RCC 7860 (cell line): Measurements from ENCODE around the gene PHF21A.

Source experiments
- DNase-seq: peaks from one replicate; pipeline ENCODE4 v3.0.0-alpha.2; 2015; ENCODE audit warnings: low spot score
- FAIRE-seq: peaks from 2 replicates; lab custom pipeline; 2012; peaks lifted over from hg19 to GRCh38; lab: Jason Lieb, UNC

PHF21A gene

DNA sequence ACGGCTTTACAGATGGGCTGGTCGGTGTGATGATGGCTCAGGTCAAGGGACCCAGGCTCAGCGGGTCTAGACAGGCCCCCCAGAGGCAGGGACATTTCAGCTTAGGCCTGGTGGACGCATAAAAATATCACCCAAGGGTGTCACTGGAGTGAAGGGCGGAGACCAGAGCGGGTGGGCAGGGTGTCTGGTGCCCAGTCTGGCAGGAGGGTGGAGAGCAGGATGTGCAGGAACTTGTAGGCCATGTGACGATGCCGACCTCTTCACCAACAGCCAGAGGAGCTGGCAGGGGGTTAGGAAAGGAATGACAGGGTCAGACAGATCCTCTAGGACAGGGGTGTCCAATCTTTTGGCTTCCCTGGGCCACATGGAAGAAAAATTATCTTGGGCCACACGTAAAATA lies 231.3 kb downstream of the PHF21A start:
- DNase-seq (no peak), FAIRE-seq (no peak)

GRCh38 chr11:45889555-45889954 lies 231.7 kb downstream of the PHF21A start:
- DNase-seq = no peak
- no peak for FAIRE-seq

GRCh38 chr11:45887587-45887986 lies 233.7 kb downstream of the PHF21A start:
- FAIRE-seq = no peak
- DNase-seq = no peak

- DNase-seq (no peak), FAIRE-seq (no peak)
Observed at GRCh38 chr11:45886816-45887520, 234.3 kb downstream of the PHF21A start.

GRCh38 chr11:45885921-45886721 lies 235.1 kb downstream of the PHF21A start:
- no peak for FAIRE-seq
- no peak for DNase-seq

DNA sequence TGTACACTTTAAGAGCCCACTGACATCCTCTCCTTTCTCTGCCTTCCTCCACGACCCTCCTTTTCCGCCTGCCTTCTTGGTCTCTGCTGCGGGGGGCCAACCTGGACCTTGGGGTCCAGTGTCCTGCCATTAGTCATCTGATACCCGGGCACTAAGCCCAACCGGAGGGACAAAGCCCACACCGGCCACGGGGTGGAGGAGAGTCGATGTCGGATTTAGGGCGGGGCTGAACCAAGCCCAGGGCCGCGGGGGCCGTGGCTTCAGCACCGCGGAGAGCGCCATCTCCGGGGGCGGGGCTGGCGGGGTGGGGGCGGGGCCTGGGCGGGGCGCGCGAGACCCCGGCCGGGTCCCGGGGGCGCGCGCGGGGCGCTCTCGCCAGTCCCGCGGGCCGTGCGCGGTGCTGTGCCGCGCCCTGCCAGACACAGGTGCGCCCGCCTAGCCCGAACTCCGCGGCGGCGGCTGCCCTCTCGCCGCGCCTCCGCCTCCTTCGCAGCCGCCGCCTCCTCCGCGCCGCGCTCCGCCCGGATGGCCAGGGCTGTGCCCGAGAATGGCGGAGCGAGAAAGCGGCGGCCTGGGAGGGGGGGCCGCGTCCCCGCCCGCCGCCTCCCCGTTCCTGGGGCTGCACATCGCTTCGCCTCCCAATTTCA lies 235.9 kb downstream of the PHF21A start, which contains the start of gene MAPK8IP1:
Gene MAPK8IP1, plus strand, starts transcription at position 378 of the 647 bp plus-strand sequence. Its CDS starts 170 bp downstream, at position 548.
- FAIRE-seq = no peak
- DNase-seq = no peak

- DNase-seq = no peak
- FAIRE-seq = no peak
Observed at GRCh38 chr11:45884596-45885185, 236.6 kb downstream of the PHF21A start.
